ENCODE results near the gene LRRC18. TPM values are rescaled to one million over a fixed set of nuclear protein-coding genes. Genes with fewer than 3 reads are reported as not detected.

Gene LRRC18
- total and polyA plus RNA-seq, 9 donors: 0.09 to 0.24 (median 0.18) TPM; not detected in 2

Other genes starting within 250 kb of the LRRC18 start
- gene VSTM4, start 175.7 kb upstream of the LRRC18 start, total RNA-seq: 39.5 TPM
- gene VSTM4, start 175.7 kb upstream of the LRRC18 start, polyA plus RNA-seq (ENCODE audit: insufficient read depth in 1 of 8, insufficient read length in 8 of 8, low replicate concordance in 1 of 8): 10 to 100 TPM; 35.5 to 59.5 (median 47.9) TPM
- 0.09 TPM for gene FAM170B, start 194.2 kb upstream of the LRRC18 start, total RNA-seq
- under 1 TPM in 1 of 8 donors, not detected in 7; 0.16 TPM for gene FAM170B, start 194.2 kb upstream of the LRRC18 start, polyA plus RNA-seq (ENCODE audit: insufficient read depth in 1 of 8, insufficient read length in 8 of 8, low replicate concordance in 1 of 8)
- gene TMEM273, start 248.6 kb upstream of the LRRC18 start, total RNA-seq: 9.5 TPM
- gene TMEM273, start 248.6 kb upstream of the LRRC18 start, polyA plus RNA-seq (ENCODE audit: insufficient read depth in 1 of 8, insufficient read length in 8 of 8, low replicate concordance in 1 of 8): 1 to 10 TPM; 3.9 to 6.6 (median 5.4) TPM

All from muscle of leg (tissue), 9 donors.